IMR-90 (cell line): Measurements from ENCODE around the gene IL34.

Source experiments
- BHLHE40 ChIP-seq: fragments of 150-350 bp; IDR thresholded peaks from 2 replicates; pipeline ENCODE4 v1.6.1; 2016; ENCODE audit warnings: mild to moderate bottlenecking, low read depth, low read length
- CEBPB ChIP-seq: IDR thresholded peaks from 2 replicates; pipeline ENCODE4 v1.6.1; 2012; ENCODE audit warnings: low read depth, low read length, improper control_type of control experiment
- CTCF ChIP-seq: conservative IDR thresholded peaks from 2 replicates; pipeline ENCODE4 v1.5.1; 2012; ENCODE audit warnings: mild to moderate bottlenecking, low read depth, low read length, improper control_type of control experiment
- MAFK ChIP-seq: IDR thresholded peaks from 2 replicates; pipeline ENCODE4 v1.6.1; 2012; ENCODE audit warnings: low read depth, low read length, improper control_type of control experiment
- MAZ ChIP-seq: IDR thresholded peaks from 2 replicates; pipeline ENCODE4 v1.6.1; 2012; ENCODE audit warnings: low read depth, mild to moderate bottlenecking, low read length, improper control_type of control experiment, moderate library complexity, borderline replicate concordance
- POLR2A ChIP-seq: IDR thresholded peaks from 2 replicates; pipeline ENCODE4 v1.6.1; 2012; ENCODE audit warnings: mild to moderate bottlenecking, low read depth, low read length
- RAD21 ChIP-seq: IDR thresholded peaks from 2 replicates; pipeline ENCODE4 v1.6.1; 2012; ENCODE audit warnings: low read length, improper control_type of control experiment
- RFX5 ChIP-seq: IDR thresholded peaks from 2 replicates; pipeline ENCODE4 v1.8.0; 2012; ENCODE audit warnings: low read depth, mild to moderate bottlenecking, low read length, moderate library complexity
- USF2 ChIP-seq: fragments of 150-350 bp; IDR thresholded peaks from 2 replicates; pipeline ENCODE4 v1.6.1; 2017; ENCODE audit warnings: mild to moderate bottlenecking, antibody characterized with exemption, low read length, low read depth
- TF ChIP-seq, protein P1 (sequence below): fragments of 150-350 bp; IDR thresholded peaks from 2 replicates; pipeline ENCODE4 v1.6.1; 2016; ENCODE audit warnings: low read depth, mild to moderate bottlenecking, low read length, moderate library complexity, borderline replicate concordance

DNA sequence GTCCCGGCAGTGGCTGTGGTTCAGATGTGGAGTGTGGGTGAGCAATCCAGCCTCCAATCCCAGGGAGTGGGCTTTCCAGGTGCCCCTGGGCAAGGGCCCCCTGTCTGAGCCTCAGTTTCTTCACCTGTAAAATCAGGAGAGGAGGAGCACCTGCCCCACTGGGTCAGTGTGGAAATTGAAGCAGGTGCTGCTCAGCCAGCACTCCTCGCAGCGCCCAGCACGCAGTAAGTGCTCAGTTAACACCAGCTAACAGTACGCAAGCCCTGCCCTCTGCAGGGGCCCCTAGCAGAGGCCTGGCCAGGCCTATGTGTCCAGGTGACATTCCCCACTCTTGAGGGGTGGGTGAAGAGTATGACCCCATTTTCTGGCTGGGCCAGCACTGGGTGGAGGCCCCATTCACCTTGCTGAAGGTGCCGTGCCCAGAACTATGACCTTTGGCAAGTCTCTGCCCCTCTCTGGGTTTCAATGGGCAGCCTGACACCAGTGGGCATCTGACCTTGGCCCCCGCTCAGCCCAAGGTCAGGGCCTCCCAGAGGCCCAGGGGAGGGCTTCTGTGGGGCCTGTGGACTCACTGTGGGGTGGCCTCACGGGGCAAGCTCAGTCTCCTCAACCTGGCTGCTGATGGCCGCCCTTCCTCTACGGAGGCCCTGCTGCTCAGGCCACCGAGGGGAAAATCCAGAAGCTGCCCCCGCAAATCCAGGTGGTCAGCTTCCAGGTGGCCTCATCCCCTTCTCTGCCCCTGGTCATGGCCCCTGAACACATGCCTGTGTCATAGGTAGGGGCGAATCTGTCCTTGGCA lies 37.0 kb downstream of the IL34 start:
- no peak for TF ChIP-seq CEBPB
- TF ChIP-seq CTCF = no peak
- TF ChIP-seq POLR2A = no peak
- TF ChIP-seq MAZ = no peak
- TF ChIP-seq USF2 = no peak
- TF ChIP-seq RAD21 = no peak
- TF ChIP-seq BHLHE40 = no peak
- TF ChIP-seq RFX5 = no peak
- TF ChIP-seq MAFK = no peak
- TF ChIP-seq, protein P1, sequence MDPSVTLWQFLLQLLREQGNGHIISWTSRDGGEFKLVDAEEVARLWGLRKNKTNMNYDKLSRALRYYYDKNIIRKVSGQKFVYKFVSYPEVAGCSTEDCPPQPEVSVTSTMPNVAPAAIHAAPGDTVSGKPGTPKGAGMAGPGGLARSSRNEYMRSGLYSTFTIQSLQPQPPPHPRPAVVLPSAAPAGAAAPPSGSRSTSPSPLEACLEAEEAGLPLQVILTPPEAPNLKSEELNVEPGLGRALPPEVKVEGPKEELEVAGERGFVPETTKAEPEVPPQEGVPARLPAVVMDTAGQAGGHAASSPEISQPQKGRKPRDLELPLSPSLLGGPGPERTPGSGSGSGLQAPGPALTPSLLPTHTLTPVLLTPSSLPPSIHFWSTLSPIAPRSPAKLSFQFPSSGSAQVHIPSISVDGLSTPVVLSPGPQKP = no peak
